SKM-1 treated with dmso at 0.1 percent for 144 hours (cell line): ENCODE results near the gene SOCS7.

Experiments used
- DNase-seq: peaks from one replicate; lab custom pipeline; 2025; ENCODE audit not compliant: unreplicated experiment; lab: John Stamatoyannopoulos, UW

The SOCS7 gene

DNA sequence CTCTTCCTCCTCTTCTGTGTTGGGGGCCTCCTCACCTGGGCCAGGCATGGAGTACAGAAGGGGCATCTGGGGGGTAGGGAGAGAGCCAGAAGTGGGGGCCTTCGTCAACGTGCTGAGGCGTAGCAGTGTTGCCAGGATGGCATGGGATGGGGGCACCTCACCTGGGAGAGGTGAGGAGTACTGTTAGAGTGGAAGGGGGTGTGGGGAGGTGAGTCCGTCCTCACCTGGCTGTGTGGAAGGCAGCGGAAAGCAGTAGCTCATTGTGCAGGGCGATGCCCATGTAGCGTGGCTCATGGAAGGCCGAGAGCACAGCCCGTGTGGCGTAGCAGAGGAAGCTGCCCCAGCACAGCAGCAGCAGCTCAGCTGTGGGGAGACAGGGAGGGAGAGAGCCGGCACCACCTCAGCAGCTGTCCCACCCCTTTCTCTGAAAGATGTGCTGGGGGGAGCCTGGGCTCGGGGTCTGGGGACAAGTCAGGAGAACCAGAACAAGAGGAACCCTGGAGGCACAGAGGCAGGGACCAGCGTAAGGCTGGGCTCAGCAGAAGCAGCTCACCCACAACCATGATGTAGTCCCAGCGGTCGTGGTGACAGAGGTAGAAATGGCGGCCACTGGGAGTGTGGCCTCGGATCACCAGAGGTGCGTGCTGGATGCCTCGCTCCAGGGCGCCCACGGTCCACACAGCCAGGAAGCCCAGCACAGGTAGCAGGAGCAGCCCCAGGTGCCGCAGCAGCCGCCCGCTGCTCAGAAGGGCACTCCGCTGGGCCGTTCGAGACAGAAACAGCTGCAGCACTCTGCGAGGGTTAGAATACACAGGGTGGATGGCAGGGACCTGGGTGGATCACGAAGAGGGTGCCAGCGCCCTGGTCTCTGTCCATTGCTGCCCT, 16.9 kb upstream of the SOCS7 start:
- no peak for DNase-seq

DNA sequence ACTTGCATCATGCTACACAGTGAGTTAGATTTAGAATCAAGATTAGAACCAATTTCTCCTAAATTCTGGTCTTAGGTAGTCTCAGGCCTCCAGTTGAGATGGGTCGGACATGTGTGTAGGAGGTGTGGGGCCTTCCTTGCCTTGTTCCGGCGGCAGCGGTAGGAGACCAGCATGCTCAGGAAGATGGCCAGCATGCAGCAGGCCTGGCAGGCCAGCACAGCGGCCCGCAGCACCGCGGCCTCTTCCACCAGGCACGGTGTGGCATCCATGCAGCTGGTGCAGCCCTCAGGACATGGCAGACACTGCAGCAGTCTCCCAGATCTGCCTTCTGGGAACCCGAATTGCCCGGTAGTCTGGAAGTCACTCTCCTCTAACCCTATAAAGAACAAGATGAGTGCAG, 14.8 kb upstream of the SOCS7 start:
- no peak for DNase-seq

DNA sequence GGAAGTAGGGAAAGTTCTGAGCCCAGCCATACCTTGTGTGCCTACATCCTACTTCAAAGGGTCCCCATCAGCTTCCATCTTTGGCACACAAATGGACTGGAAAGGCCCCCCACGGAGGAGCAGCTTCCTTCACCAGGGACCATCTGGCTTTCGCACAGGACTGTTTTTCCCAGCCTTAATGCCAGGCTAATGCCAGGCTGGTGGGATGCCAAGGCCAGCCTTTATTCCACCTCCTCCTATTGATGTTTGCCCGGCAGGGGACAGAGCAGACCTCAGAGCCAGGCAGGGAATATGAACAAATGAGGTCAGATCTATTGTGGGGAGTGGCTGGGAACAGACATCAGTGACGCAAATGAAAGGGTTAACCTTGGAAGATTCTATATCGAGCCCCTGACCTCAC, 13.6 kb upstream of the SOCS7 start:
- no peak for DNase-seq

DNA sequence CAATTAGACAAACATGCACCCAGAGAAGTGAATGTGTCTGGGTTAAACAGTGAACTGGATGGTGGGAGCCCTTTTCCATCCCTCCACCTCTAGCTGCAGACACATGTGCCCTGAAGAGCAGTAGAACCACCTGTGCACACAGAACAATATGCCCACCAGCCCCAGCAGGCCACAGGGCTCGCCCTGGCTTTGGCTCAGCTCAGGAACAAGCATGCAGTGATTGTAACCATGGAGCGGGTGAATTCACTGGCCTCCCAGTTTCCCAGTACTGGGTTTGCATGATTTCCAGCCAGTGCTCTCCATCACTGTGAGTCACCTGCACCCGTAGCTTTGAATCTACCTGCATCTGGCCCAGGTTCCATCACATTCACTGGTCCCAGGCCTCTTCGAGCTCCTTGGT, 13.1 kb upstream of the SOCS7 start:
- DNase-seq: no peak

DNA sequence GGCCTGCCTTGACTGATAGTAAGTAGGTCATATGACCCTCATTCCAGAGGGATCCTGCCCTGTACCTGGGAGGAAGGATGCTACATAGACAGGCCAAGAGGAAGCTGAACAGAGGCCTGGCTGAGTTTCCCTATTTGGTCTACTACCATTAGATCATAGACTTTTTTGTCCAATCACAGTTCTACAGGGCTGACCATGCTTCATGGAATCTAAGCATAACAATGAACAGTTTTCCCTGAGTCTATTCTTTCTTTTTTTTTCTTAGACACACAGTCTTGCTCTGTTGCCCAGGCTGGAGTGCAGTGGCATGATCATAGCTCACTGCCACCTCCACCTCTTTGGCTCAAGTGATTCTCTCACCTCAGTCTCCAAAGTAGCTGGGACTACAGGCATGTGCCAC, 11.8 kb upstream of the SOCS7 start:
- DNase-seq: no peak

DNA sequence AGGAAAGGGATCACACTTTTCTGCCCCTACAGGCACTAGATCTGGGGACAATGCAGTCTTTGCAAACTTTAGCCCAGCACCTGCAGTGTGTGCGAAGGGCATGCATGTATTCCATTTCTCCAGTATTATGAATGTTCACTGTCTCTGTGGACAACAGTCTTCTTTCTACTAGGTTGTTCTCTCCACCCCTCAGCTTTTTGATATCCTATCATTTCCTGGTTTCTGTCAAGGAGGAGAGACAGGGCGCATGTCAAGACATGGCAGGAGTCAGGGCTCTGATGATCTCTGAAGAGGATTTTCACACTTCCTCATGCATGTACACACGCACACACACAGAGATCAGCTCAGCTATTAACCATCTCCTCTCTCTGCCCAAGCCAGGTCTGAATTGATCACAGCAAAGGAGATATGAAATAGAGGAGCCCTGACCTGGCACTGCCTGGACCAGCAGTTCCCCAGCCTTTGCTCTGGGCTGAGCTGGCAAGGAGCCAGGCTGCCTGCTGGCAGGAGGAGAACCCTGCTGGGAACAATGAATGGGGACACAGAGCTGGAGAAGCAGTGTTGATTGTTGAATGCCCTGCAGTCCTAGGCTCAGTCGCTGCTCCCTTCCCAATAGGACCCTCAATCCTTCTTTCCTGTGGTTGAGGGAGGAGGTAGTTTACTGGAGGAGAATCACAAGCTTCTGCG, 10.5 kb upstream of the SOCS7 start:
- DNase-seq: no peak

DNA sequence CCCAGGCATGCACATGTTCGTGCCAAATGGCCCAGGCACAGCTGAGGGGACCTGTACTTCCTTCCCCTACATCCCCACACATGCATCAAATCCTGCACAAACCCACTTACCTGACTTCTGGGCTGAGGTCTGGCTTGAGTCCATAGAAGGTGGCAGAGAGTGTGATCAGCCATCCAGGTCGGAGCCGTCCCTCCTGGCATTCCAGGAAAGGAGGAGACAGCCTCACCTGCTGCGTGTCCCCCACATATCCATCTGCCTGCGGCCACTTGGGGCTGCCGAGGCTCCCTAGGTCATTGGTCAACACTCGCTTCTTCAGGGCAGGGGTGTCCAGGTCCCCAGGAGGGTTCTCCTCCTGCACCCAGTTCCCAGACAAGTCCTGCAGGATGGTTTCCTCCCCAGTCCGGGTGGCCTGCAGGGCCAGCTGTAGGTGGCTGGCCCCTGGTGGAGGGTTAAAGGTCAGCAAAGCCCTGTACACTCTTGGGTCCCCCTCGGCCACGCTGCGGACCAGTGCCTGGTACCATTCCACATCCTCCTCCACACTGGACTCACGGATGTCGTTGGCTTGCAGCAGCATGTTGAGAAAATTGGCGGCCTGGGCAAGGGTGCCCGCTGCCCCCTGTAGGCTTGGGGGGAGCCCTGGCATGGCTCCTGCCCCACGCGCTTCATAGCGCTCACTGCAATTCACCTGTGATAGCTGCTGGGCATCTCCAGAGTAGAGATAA, 8.6 kb upstream of the SOCS7 start:
- DNase-seq: no peak

DNA sequence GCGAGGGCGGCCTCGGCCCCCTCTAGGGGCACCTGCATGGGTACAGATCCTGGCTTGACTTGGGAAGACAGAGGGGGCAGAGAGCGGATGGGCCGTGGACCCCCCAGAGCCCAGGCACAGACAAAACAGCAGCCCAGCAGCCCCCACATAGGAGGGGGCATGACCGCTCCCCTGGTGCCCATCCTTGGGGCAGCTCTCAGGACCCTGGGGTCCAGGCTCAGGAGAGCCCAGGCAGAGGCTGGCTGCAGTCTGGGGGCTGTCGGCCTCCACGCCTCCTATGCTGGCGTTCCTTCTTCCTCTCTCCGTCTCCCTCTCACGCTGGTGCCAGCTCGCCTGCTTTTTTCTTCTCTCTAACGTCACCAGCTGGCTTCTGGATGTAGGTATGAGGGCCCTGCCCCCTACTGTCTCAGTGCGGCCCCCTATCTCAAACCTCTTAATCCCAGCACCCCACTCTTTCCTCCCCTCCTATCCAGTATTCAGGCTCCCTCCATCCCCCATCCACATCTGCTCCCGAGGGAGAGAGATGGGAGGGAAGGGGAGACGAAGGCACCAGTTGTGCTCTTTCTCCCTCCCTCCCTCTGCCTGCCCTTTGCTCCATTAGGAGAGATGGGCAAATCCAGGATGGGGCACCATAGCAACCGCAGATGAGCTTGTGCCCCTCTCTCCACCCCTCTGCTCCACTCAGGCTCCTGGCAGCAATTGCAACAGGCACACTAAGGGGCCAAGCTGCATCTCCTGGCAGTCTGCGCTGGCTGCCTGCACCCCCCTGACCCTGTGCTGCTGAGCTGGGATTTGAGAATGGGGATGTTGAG, 7.8 kb upstream of the SOCS7 start, which contains the start of gene GPR179:
TSS of gene GPR179 (minus strand) at position 349 of the 812 bp plus-strand sequence. CDS start at position 182, 167 bp downstream.
- DNase-seq: no peak

DNA sequence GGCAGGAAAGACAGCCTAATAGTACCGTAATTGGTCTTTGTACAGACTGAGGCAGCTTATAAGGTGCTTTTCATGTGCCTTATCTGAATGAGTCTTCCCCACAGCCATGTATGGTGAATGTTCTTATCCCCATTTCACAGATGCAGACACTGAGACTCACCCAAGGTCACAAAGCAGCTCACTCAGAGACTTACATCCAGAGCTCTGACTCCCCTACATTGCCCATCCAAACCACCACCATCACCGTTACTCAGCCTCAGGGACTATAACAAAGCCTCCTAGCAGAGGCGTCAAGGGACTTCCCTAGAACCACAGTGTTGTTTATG, 7.3 kb upstream of the SOCS7 start:
- no peak for DNase-seq

DNA sequence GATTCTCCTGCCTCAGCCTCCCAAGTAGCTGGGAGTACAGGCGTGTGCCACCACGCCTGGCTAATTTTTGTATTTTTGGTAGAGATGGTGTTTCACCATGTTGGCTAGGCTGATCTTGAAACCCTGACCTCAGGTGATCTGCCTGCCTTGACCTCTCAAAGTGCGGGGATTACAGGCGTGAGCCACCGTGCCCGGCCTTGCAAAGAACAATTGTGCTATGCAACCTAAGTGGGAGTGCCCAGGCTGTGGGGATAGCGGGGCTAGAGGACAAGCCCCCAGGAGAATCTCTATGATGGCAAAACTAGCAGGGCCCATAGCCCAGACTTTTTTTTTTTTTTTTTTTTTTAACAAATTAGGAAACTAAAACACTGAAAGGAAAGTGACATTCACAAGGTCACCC, 5.9 kb upstream of the SOCS7 start:
- DNase-seq: no peak

DNA sequence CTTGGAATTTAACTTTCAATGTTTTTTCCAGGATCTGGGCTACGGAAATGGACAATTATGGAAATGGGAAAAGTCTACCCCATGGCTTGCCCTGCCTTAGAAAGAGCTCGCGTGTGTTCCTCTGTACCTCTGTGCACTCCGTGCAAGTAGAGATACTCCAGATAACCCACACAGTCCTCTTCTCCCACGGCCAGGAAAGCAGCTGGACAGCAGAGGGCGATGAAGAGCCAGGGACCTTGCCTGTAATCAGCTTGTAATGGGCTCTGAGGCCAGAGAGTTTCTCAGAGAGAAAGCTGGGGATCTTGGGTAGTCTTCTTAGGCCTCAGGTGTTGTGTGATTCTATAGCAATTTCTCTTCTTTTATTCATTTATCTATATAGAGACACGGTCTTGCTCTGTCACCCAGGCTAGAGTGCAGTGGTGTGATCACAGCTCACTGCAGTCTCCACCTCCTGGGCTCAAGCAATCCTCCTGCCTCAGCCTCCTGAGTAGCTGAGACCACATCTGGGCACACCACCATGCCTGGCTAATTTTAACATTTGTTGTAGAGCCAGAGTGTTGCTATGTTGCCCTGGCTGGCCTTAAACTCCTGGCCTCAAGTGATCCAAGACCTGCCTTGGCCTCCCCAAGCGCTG, 2.4 kb upstream of the SOCS7 start:
- peak; percentile 79 for DNase-seq

DNA sequence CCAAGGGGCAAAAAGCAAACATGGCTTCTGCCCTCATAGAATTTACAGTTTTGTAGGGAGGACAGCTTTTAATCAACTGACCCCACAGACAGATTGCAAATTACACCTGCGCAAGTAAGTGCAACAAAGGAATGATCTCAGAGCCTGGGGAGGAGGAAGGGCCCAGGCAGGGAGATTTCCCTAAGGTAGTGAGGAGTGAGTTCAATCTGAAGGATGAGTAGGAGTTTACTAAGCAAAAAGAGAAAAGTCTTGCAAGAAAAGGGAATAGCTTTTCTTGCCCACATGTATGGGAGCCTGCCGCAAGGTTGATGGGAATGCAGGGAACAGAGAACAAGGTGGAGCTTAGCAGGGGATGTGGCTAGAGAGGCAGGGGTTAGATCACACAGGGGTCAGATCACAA, 1.6 kb upstream of the SOCS7 start:
- DNase-seq: no peak

DNA sequence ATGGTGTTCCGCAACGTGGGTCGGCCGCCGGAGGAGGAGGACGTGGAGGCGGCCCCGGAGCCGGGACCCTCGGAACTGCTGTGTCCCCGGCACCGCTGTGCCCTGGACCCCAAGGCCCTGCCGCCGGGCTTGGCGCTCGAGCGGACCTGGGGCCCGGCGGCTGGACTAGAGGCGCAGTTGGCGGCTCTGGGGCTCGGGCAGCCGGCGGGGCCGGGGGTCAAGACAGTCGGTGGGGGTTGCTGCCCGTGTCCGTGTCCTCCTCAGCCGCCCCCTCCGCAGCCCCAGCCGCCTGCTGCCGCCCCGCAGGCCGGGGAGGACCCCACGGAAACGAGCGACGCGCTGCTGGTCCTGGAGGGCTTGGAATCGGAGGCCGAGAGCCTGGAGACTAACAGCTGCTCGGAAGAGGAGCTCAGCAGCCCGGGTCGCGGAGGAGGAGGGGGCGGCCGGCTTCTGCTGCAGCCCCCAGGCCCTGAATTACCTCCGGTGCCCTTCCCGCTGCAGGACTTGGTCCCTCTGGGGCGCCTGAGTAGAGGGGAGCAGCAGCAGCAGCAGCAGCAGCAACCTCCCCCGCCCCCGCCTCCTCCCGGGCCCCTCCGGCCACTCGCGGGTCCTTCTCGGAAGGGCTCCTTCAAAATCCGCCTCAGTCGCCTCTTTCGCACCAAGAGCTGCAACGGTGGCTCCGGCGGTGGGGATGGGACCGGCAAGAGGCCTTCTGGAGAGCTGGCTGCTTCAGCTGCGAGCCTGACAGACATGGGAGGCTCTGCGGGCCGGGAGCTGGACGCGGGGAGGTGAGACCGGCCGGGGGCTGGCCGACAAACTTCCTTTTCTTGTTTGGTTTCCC, 821 bp downstream of the SOCS7 start:
- no peak for DNase-seq

DNA sequence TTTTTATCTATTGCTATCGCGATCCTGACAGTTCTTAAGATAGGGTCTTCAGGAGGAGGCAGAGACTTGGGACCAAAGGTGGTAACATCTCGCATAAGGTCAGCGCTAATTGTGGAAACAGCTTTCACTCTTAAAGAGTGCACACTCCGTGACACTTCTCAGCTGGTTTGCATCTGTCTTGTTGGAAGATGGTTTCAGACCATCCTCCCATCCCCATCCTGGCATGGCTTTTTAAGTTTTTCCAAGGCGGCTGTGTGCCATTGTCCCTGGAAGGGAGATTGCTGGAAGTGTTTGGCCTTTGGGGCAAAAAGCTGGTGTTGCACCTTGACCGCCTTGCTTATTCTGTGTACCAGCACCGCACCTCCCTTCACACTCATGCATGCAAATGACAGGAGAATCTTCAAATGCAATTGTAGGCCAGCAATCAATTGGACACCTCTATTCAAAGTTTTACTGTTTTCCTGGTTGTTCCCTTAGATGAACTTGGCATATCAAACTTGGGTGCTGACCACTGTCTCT, 1.5 kb downstream of the SOCS7 start:
- DNase-seq: no peak

DNA sequence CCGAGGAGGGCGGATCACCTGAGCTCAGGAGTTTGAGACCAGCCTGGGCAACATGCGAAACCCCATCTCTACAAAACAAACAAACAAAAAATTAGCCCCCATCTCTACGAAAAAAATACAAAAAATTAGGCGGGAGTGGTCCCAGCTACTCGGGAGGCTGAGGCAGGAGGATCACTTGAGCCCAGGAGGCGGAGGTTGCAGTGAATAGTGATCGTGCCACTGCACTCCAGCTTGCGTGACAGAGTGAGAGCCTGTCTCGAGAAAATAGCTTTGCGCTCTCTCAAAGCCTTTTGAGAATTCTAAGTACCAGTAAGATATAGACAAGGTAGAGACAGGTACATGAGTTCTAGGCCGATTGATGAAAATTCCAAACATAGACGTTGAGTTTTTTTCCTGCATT, 2.0 kb downstream of the SOCS7 start:
- DNase-seq: no peak

DNA sequence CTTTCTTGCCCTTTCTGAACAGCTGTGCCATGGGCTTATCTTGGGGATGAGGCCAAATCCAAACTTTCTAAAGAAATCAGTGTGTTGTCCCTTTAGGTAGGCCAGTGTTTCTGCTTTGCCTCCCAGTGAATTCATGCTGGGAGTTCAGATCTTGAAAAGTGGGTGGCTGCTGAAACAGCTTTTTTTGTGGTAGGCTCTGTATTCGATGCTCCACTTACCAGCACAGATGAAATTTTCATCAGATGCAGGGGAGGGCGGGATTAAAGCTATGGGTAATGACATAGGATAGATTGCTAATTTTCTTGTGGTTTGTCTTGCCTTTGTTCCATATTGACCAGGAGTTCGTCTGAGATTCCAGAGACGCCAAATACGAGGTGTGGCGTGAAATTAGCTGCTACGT, 2.8 kb downstream of the SOCS7 start:
- DNase-seq: no peak

DNA sequence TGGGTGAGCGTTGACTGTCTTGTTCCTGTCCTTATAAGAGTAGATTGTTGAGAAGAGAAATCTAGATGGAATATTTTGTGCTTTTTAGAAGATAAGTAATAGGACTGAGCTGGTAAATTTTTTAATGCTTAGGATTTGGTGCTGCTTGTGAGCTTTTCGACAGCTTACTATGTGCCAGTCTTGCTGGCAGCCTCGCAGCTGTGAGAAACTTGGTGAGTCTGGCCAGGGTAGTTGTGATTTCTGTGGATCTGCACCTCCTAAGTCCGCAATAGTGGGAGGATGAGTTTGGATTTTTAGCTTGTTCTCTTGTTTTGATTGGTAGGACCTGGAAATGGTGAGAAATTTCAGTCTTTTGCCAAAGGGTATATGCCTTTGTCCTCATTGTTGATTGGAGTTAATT, 3.6 kb downstream of the SOCS7 start:
- DNase-seq: no peak

DNA sequence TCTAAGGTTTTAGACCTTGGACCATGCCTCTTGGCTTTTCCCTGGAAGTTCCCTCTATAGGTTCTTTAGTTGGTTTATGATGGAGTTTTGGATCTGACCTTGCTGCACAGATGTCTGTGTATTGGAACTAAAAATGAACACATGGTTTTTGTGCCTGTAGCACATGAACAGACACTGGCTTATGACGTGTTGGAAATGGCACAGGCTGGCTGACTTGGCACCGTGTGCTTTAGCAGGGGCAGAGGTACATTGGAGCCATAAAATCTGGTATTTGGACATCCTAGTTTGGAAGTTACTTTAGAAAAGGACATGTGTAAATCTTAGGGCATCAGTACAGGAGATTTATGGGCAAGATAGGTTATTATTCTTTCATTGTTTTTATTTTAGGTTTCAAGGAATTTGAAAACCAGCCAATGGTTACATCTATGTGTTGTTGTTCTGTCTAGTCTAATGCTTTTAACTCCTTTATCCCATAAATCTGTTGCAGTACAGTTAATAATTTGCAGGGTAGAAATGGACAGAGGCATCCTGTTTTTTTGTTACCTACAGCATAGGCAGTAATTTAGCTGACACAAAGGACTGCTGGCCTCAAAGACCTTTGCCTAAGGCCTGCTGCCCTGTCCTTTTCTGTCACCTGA, 6.0 kb downstream of the SOCS7 start:
- DNase-seq: no peak
